ENCODE data around the gene SPC24.
"Not testable (repeated sequence)": the region's sequence is repeated elsewhere in the genome, so short reads cannot be mapped to it uniquely, and the experiment has no call there.

SPC24 gene

GRCh38 chr19:11179716-11180297, 24.2 kb upstream of the SPC24 start:
- no peak for TF ChIP-seq CTCF (IDR thresholded peaks at IDR 0.05; ENCODE audit: insufficient read depth, low read depth, low read length, missing control alignments)
- peak; percentile 83 for DNase-seq (ENCODE audit: low read depth)
- peak overlapping the region; percentile 51 for H3K4me3 ChIP-seq (ENCODE audit: low read depth, low read length)

- DNase-seq (ENCODE audit: low read depth): not testable (repeated sequence)
- H3K4me3 ChIP-seq (ENCODE audit: low read depth, low read length): peak overlapping the region; percentile 51
Observed at GRCh38 chr19:11179145-11179465, 23.5 kb upstream of the SPC24 start.

GRCh38 chr19:11177592-11177991, 22.0 kb upstream of the SPC24 start:
- DNase-seq (ENCODE audit: low read depth): no peak
- TF ChIP-seq CTCF (IDR thresholded peaks at IDR 0.05; ENCODE audit: insufficient read depth, low read depth, low read length, missing control alignments): no peak
- no peak overlapping the region for H3K4me3 ChIP-seq (ENCODE audit: low read depth, low read length)

DNA sequence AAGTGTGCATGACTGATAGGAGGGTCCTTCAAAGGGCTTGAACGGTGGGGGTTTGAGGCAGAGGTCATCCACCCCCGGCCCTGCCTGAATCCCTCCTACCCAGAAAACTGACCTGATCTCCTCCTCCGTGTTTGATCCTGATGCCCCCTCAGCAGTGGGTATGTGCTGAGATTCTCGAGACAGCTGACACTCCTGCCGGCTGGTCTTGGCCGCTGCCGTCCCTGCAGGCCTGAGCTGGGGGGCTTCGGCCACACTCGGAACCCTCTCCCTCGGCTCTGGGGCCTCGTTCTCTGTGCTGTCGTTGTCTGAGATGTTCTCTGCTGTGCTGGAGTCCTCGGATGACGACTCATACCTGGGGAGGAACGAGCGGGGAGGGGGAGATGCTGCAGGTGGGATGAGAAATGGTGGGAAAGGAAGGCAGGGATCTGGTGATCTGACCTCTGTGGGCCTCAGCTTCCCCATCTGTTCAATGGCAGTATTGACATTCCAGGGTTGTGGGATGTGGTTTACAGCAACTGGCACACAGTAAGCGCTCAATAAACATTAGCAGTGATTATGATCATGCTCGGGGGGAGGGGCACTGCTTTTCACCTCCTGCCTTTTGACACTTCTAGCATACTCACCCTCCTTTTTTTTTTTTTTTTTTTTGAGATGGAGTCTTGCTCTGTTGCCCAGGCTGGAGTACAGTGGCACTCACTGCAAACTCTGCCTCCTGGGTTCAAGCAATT, 21.0 kb upstream of the SPC24 start:
- H3K4me3 ChIP-seq (ENCODE audit: low read depth, low read length): no peak overlapping the region
- DNase-seq (ENCODE audit: low read depth): no peak
- TF ChIP-seq CTCF (IDR thresholded peaks at IDR 0.05; ENCODE audit: insufficient read depth, low read depth, low read length, missing control alignments): no peak

DNA sequence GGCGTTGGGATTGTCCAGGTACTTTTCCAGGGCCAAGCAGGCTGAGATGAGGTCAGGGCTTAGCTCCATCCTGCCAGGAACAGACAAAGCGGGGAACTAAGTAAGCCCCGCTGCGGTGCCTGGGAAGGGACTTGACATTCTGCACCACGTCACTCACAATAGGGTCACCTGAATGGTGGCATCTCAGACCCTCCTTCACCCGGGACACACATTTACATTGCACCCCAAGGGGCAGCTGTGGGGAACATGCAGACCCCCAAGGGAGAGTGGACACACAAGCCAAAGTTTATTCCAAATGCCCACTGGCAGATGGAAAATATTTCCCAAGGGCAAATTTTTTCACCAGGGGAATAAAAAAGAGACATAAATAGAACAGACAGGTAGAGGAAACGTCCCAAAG, 20.3 kb upstream of the SPC24 start:
- no peak for DNase-seq (ENCODE audit: low read depth)
- TF ChIP-seq CTCF (IDR thresholded peaks at IDR 0.05; ENCODE audit: insufficient read depth, low read depth, low read length, missing control alignments): no peak
- no peak overlapping the region for H3K4me3 ChIP-seq (ENCODE audit: low read depth, low read length)

DNA sequence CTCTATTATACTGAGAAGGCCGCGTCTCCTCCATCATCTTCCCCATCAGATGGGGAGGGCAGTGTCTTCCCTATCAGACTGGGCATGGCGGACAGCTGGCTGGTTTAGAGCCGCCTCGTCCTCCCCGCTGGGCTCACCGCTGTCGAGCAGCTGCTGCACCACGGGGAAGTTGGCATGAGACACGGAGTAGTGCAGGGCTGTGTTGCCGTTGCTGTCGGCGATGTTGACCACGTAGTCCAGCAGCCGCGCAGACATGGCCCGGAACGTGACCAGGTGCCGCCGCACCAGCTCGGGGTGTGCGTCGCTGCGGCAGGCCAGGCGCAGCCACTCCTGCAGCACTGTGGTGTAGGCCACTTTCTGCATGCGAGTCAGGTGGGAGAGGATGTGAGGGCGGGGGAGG, 18.8 kb upstream of the SPC24 start:
- no peak overlapping the region for H3K4me3 ChIP-seq (ENCODE audit: low read depth, low read length)
- TF ChIP-seq CTCF (IDR thresholded peaks at IDR 0.05; ENCODE audit: insufficient read depth, low read depth, low read length, missing control alignments): no peak
- no peak for DNase-seq (ENCODE audit: low read depth)

GRCh38 chr19:11173516-11174155, 18.1 kb upstream of the SPC24 start:
- no peak for DNase-seq (ENCODE audit: low read depth)
- no peak for TF ChIP-seq CTCF (IDR thresholded peaks at IDR 0.05; ENCODE audit: insufficient read depth, low read depth, low read length, missing control alignments)
- no peak overlapping the region for H3K4me3 ChIP-seq (ENCODE audit: low read depth, low read length)

Measured in GM12865 (cell line).